DMS153 treated with DMSO at 0.1 percent for 48 hours (cell line): ENCODE results near the gene DNAAF8.
"Not testable (repeated sequence)": the region's sequence is repeated elsewhere in the genome, so short reads cannot be mapped to it uniquely, and the experiment has no call there.

Experiments
- DNase-seq: peaks from one replicate; lab custom pipeline; 2025; ENCODE audit not compliant: unreplicated experiment; lab: John Stamatoyannopoulos, UW

Gene DNAAF8

DNA sequence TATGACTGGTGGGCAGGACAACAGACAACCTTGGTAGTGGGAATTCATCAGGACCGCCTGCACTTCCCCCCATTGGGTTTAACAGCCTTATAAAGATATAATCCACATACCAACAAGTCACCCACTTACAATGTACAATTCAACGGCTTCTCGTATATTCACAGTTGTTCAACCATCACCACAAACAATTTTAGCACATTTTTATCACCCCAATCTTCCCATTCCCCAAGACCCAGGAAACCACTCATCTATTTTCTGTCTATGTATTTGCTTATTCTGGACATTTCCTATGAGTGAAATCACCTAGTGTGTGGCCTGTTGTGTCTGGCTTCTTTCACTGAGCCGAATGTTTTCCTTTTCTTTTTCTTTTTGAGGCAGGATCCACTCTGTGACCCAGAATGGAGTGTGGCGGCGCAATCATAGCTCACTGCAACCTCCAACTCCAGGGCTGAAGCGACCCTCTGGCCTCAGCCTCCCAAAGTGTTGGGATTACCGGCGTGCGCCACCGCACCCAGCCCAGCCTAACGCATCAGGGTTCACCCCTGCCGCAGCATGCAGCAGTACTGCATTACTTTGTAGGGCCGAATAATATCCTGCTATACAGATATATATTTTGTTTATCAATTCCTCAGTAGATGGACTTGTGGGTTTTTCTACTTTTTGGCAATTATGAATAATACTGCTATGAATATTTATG, 11.1 kb upstream of the DNAAF8 start:
- no peak for DNase-seq

- no peak for DNase-seq
Observed at GRCh38 chr16:4724661-4725270, 9.6 kb upstream of the DNAAF8 start.

- no peak for DNase-seq
Observed at GRCh38 chr16:4726616-4727015, 7.7 kb upstream of the DNAAF8 start.

DNA sequence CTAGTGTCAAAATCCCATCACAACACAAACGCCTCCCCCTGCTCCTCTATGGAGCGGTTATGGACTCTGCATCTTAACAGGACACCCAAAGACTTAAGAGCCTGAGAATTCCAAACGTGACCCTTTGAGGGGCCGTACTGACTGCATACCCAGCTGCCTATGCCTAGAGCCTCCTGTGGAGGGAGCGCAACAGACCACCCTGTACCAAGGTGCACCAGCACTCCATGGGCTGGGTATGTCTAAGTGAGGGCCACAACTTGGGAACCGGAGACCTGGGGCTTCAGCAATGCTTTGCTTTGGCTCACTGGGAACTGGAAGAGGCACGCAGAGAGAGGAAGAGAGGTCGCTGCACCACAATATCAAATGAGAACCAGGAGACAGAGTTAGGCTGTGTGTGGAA, 5.7 kb upstream of the DNAAF8 start:
- no peak for DNase-seq

DNA sequence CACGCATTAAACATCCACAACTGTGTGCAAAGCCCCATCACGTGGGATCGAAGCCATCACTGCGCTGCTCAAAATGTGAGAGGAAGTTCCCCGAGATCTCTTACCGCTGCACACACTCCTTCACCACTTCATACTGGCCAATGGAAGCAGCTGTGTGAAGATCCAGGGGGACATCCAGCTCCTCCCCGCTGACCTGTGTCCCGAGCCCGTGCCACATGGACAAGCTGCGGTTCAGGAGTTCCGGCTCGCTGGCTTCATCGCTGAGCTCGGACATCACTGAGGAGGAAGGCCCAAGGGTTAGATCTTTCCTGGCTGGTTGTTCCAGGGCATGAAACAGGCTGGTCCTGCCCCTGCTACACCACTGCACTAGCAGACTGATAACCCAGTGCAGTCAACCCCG, 4.5 kb upstream of the DNAAF8 start:
- DNase-seq: no peak

GRCh38 chr16:4733211-4733742, 1.1 kb upstream of the DNAAF8 start:
- DNase-seq: no peak

DNA sequence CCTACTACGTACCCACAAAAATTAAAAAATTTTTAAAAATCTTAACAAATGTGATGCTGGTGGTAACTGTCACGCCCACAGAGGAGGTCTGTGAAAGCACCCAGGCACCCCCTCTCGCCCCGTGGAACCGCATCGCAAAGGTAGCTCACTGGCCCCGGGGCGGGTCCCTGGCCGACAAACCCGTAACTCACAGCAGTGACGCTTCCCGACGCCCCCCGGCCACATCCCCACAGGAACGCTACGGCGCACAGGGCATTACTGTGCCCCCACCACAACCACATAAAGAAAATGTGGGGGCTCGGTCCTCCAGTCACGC, 632 bp upstream of the DNAAF8 start:
- no peak for DNase-seq

- peak; percentile 59 for DNase-seq
Observed at GRCh38 chr16:4734730-4735535, 596 bp downstream of the DNAAF8 start.

- DNase-seq: no peak
Observed at GRCh38 chr16:4736546-4736945, 2.2 kb downstream of the DNAAF8 start.

DNA sequence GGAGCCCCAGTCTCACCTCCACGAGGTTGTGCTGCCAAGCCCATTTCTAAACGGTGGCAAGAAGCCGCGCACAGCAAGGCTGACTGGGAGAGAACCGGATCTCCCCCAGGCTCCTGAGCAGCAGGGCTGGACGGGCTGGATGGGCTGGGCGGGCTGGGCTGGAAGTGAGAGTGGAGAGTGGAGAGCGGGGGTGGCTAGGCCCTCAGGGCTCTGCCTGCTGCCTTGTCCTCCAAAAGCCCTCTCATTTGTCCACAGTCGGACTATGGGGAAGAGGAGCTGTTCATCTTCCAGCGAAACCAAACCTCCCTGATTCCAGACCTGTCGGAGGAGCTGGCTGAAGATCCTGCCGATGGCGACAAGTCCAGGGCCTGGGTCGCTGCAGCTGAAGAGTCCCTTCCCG, 3.2 kb downstream of the DNAAF8 start:
- no peak for DNase-seq

- DNase-seq: not testable (repeated sequence)
Observed at GRCh38 chr16:4738370-4738769, 4.0 kb downstream of the DNAAF8 start.

- no peak for DNase-seq
Observed at GRCh38 chr16:4743226-4743878, 9.0 kb downstream of the DNAAF8 start.

- DNase-seq: no peak
Observed at GRCh38 chr16:4744555-4745273, 10.4 kb downstream of the DNAAF8 start.

DNA sequence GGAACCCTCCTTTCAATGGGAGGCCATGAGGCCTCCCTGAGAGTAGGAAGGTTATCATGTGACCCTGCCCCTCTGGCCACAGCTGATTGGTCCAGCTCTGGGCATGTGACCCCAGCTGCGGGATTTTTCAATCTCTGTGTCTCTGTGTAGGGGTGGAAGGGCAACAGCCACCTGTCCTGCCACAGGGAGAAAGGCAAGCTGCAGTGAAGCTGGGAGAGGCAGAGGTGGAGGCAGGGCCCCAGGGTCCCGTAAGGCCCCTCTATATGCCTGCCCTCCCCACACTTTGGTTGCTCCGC, 10.9 kb downstream of the DNAAF8 start:
- no peak for DNase-seq

DNA sequence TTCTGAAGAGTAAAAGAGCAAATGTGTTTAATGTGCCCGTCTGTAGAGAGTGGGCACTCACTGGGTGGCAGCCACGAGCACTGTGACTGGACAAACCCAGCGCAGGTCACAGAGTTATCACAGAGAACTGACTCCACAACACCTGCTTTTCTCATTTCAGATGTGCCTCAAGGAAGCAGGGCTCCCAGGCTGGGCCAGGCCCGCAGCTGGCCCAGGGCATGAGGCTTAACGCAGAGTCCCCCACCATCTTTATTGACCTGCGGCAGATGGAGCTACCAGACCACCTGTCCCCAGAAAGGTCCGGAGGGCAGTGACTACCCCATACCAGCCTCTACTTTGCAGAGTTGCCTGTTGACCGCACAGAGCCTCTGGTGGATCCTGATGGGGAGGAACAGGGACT, 11.9 kb downstream of the DNAAF8 start:
- DNase-seq: no peak

- DNase-seq: no peak
Observed at GRCh38 chr16:4746991-4747574, 12.7 kb downstream of the DNAAF8 start.

- no peak for DNase-seq
Observed at GRCh38 chr16:4747906-4748681, 13.8 kb downstream of the DNAAF8 start.

- DNase-seq: no peak
Observed at GRCh38 chr16:4748682-4749411, 14.5 kb downstream of the DNAAF8 start.

DNA sequence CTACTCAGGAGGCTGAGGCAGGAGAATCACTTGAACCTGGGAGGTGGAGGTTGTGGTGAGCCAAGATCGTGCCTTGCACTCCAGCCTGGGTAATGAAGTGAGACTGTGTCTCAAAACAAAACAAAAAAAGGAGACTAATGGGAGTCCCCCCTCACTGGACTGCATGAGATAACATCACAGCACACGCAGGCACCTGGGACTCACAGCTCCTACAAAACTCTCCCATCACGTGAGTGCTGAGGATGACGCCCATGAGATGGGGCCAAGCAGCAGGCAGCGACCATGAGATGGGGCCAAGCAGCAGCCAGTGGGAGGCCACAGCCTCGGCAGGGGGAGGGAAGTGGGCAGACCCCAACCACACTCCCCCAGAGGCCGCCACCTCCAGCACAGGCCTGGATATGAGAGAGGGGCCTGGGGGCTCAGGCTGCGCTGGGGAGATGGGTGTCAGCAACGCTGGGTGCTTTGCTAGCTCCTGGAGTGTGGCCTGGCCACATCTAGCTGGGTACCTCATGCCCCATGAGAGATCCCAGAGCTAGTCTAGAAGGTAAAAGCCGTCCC, 15.4 kb downstream of the DNAAF8 start:
- DNase-seq: no peak
